GM12878 (cell line): Measurements from ENCODE around the gene PUS10. TPM values are rescaled to one million over a fixed set of nuclear protein-coding genes. Genes with fewer than 3 reads are reported as not detected.
A peak's percentile ranks its signal among the peaks of the same experiment; 100 is the strongest.

Source experiments
- ATAC-seq: fragments of 200-7000 bp; cut with Tn5 transposase; 3 replicates; pipeline ENCODE4 v1.9.1; 2020; ENCODE audit warnings: mild to moderate bottlenecking, moderate library complexity
- BruUV-seq: library from RNA; stranded (reverse); fragments of 400-500 nt; replicated peaks from 2 replicates; lab custom pipeline; 2021; lab: Mats Ljungman, UMichigan
- CTCF ChIA-PET: fragments of 300-600 bp; sonication (Branson Sonifier 250); formaldehyde crosslinking; extraction: SDS; loops from one replicate; lab custom pipeline; 2021; ENCODE audit warnings: inconsistent platforms; lab: Yijun Ruan, JAX
- POLR2A ChIA-PET: fragments of 350-600 bp; formaldehyde crosslinking; extraction: SDS; loops from one replicate; lab custom pipeline; 2021; ENCODE audit warnings: inconsistent platforms; lab: Charles Lee
- RAD21 ChIA-PET: fragments of 300-600 bp; sonication (Branson Sonifier 250); formaldehyde crosslinking; loops from one replicate; lab custom pipeline; 2023; ENCODE audit warnings: antibody characterized with exemption; ENCODE audit not compliant: unreplicated experiment; lab: Charles Lee
- SMC1A ChIA-PET: fragments of 300-600 bp; sonication (Branson Sonifier 250); formaldehyde crosslinking; loops from one replicate; lab custom pipeline; 2023; ENCODE audit not compliant: unreplicated experiment, uncharacterized antibody; lab: Charles Lee
- DNase-seq: peaks from one replicate; pipeline ENCODE4 v3.0.0-alpha.2; 2011; ENCODE audit warnings: low read depth, low spot score
- FAIRE-seq: peaks from 3 replicates; lab custom pipeline; 2011; peaks lifted over from hg19 to GRCh38; lab: Jason Lieb, UNC
- H2AFZ ChIP-seq: 2 replicates; pipeline ENCODE4 v1.6.0; 2011; ENCODE audit warnings: low read depth, low read length, control low read depth; ENCODE audit not compliant: control insufficient read depth
- H3K27ac ChIP-seq: 2 replicates; pipeline ENCODE4 v1.5.1; 2011; ENCODE audit warnings: control low read depth; ENCODE audit not compliant: control insufficient read depth, insufficient read depth
- H3K27me3 ChIP-seq, 2 experiments: replicated peaks in 1 of 2; 2 replicates each; pipeline versions ENCODE4 v1.6.0 to v1.6.1; 2011; ENCODE audit warnings: low read length in 1 of 2; ENCODE audit not compliant: control insufficient read depth in 2 of 2, insufficient read depth in 2 of 2
- H3K36me3 ChIP-seq, 2 experiments: 2 replicates each; pipeline ENCODE4 v1.5.1; 2011; ENCODE audit warnings: low read length in 1 of 2; ENCODE audit not compliant: control insufficient read depth in 2 of 2, insufficient read depth in 2 of 2
- H3K4me1 ChIP-seq: 2 replicates; pipeline ENCODE4 v1.6.1; 2011; ENCODE audit warnings: mild to moderate bottlenecking, low read length, moderate library complexity, mixed read lengths; ENCODE audit not compliant: control insufficient read depth, insufficient read depth
- H3K4me2 ChIP-seq: 2 replicates; pipeline ENCODE4 v1.6.0; 2011; ENCODE audit warnings: control low read depth; ENCODE audit not compliant: control insufficient read depth, insufficient read depth
- H3K4me3 ChIP-seq: fragments of 200-600 bp; sonication (generic); 2 replicates; pipeline ENCODE4 v1.5.1; 2016
- H3K79me2 ChIP-seq: 2 replicates; pipeline ENCODE4 v1.6.0; 2011; ENCODE audit warnings: low read length; ENCODE audit not compliant: control insufficient read depth, insufficient read depth
- H3K9ac ChIP-seq: 2 replicates; pipeline ENCODE4 v1.8.0; 2011; ENCODE audit warnings: low read length, control low read depth, mixed read lengths; ENCODE audit not compliant: control insufficient read depth, insufficient read depth
- H3K9me3 ChIP-seq: replicated peaks from 3 replicates; pipeline ENCODE4 v1.5.1; 2011; ENCODE audit warnings: mild to moderate bottlenecking, low read length; ENCODE audit not compliant: control insufficient read depth, insufficient read depth
- H4K20me1 ChIP-seq: 2 replicates; pipeline ENCODE4 v1.6.0; 2011; ENCODE audit not compliant: control insufficient read depth, insufficient read depth
- CHD1 ChIP-seq: IDR thresholded peaks from 2 replicates; pipeline ENCODE4 v1.6.1; 2012; ENCODE audit warnings: low read depth, low read length, improper control_type of control experiment
- ESRRA ChIP-seq: IDR thresholded peaks from 2 replicates; pipeline ENCODE4 v1.6.1; 2012; ENCODE audit warnings: mild to moderate bottlenecking, low read length, improper control_type of control experiment
- FOXK2 ChIP-seq: fragments of 450-650 bp; IDR thresholded peaks from 2 replicates; pipeline ENCODE4 v1.6.1; 2017; ENCODE audit warnings: mild to moderate bottlenecking, moderate library complexity
- KDM1A ChIP-seq: fragments of 200-600 bp; sonication (generic); IDR thresholded peaks from 2 replicates; pipeline ENCODE4 v1.6.1; 2016; ENCODE audit warnings: borderline replicate concordance
- MYB ChIP-seq: fragments of 150-350 bp; IDR thresholded peaks from 2 replicates; pipeline ENCODE4 v1.6.1; 2014; ENCODE audit warnings: mild to moderate bottlenecking, low read depth, low read length, borderline replicate concordance
- NFIC ChIP-seq: IDR thresholded peaks from 2 replicates; pipeline ENCODE4 v1.6.1; 2012; ENCODE audit warnings: low read depth, mild to moderate bottlenecking, inconsistent platforms, low read length, moderate library complexity
- NFYB ChIP-seq: IDR thresholded peaks from 2 replicates; pipeline ENCODE4 v1.6.1; 2011; ENCODE audit warnings: low read depth, mild to moderate bottlenecking, low read length, improper control_type of control experiment, moderate library complexity; ENCODE audit not compliant: insufficient read depth
- PML ChIP-seq: IDR thresholded peaks from 2 replicates; pipeline ENCODE4 v1.6.1; 2012; ENCODE audit warnings: low read length, inconsistent platforms
- TAF1 ChIP-seq: IDR thresholded peaks from 2 replicates; pipeline ENCODE4 v1.6.1; 2011; ENCODE audit warnings: mild to moderate bottlenecking, low read depth, low read length, borderline replicate concordance
- USF2 ChIP-seq: IDR thresholded peaks from 2 replicates; pipeline ENCODE4 v1.6.1; 2011; ENCODE audit warnings: low read depth, low read length, improper control_type of control experiment, borderline replicate concordance
- ZBTB40 ChIP-seq: fragments of 450-650 bp; IDR thresholded peaks from 2 replicates; pipeline ENCODE4 v1.6.1; 2016; ENCODE audit warnings: mild to moderate bottlenecking, moderate library complexity, borderline replicate concordance
- ZNF207 ChIP-seq: fragments of 450-650 bp; IDR thresholded peaks from 2 replicates; pipeline ENCODE4 v1.6.1; 2014; ENCODE audit warnings: antibody characterized with exemption, mild to moderate bottlenecking, borderline replicate concordance
- ZNF592 ChIP-seq: fragments of 450-650 bp; IDR thresholded peaks from 2 replicates; pipeline ENCODE4 v1.6.1; 2017; ENCODE audit warnings: mild to moderate bottlenecking, moderate library complexity
- WGBS: methylation state at CpG from one replicate; pipeline ENCODE4 v1.1.6; 2016; ENCODE audit warnings: low lambda C conversion rate; ENCODE audit not compliant: insufficient replicate concordance, insufficient coverage; ENCODE audit errors: missing lambda C conversion rate; 5-methylcytosine and 5-hydroxymethylcytosine counted together
- in situ Hi-C: fragments of 300-500 bp; cut with MboI; formaldehyde crosslinking; loops from 9 replicates; pipeline ENCODE4 v1.14.3; 2018; ENCODE audit warnings: mixed read lengths
- intact Hi-C: fragments of 100-400 bp; cut with micrococcal nuclease; formaldehyde crosslinking; loops from one replicate; pipeline ENCODE4 v1.14.2; 2022; ENCODE audit not compliant: unreplicated experiment
- polyA plus RNA-seq, 11 experiments: library from polyadenylated mRNA; depleted of rRNA in 4 of 11; unstranded in 6 of 11; stranded (reverse) in 5 of 11; fragments of >200 nt; fragmentation: Nextera tagmentation in 4 of 11; fragmentation: Illumina TruSeq in 1 of 11; extraction: Ambion mirVana in 4 of 11; extraction: Trizol in 1 of 11; gene quantifications; 1 replicate in 1 of 11; 2 replicates in 10 of 11; pipeline versions ENCODE4 v1.2.1 to v1.2.3, GENCODE V29; 2011 to 2016; ENCODE audit warnings: inconsistent platforms in 2 of 11, missing spikeins in 2 of 11, low read depth in 1 of 11
- total RNA-seq, 4 experiments: library from RNA; depleted of rRNA in 3 of 4; stranded (reverse); fragments of >200 nt in 3 of 4; fragmentation: Illumina TruSeq in 1 of 4; extraction: Trizol in 1 of 4; gene quantifications; 2 replicates each; pipeline versions ENCODE4 v1.2.1 to v1.2.3, GENCODE V29; 2013 to 2021

Gene PUS10
- total and polyA plus RNA-seq, 10 of the 15 experiments (the other 5 are each of a cell fraction or from before 2014, with no cell fraction given), result 9.1 to 17.0 (median 13.0) TPM

- TF ChIP-seq ZNF592 (no peak), KDM1A (no peak), TAF1 (no peak), FOXK2 (no peak), CHD1 (0 out of 2 replicates have a peak, but pooled peaks have one; percentile 61), ESRRA (no peak), NFIC (peak; percentile 56; the same call in 1 of the 2 replicates)
Observed at GRCh38 chr2:61016392-61017002, 1.6 kb downstream of the PUS10 start (continued).

GRCh38 chr2:61015976-61016375 is 2.1 kb downstream of the PUS10 start:
- in situ Hi-C loops, result no loop called here
- peaks cover 5% of the 10 kb centered on the region; the same call in 1 of the 2 replicates for H3K4me1 ChIP-seq
- POLR2A ChIA-PET, result interaction anchor here (0.5 kb wide), 1 partner anchor 592 kb away, joined by 9 read pairs; no protein-coding TSS in a partner anchor
- peaks cover 0 to 2% of the 10 kb centered on the region in 2 experiments; a peak in 2 of 4 replicates for H3K36me3 ChIP-seq
- peak overlapping the region; percentile 80 for H3K4me2 ChIP-seq
- RAD21 ChIA-PET, result no interaction called here
- CTCF ChIA-PET, result interaction anchor here (0.8 to 2.5 kb wide), 4 partner anchors 16 to 211 kb away, joined by 3 to 9 read pairs (median 4); no protein-coding TSS in a partner anchor
- intact Hi-C loops, result loop anchor here (5.0 kb wide), 1 partner anchor 51 kb away; the partner anchor contains the start of gene SANBR
- peak overlapping the region; percentile 97 for H3K4me3 ChIP-seq
- H2AFZ ChIP-seq, result no peak overlapping the region
- 0% methylated on average over 2 of the region's 2 CpGs for WGBS
- H3K9ac ChIP-seq, result peak overlapping the region; percentile 94
- peak overlapping the region; percentile 96; the same call in 1 of the 2 replicates for H3K27ac ChIP-seq
- H3K27me3 ChIP-seq, result no peaks in the 10 kb centered on the region
- H4K20me1 ChIP-seq, result no peaks in the 10 kb centered on the region
- FAIRE-seq (no peak), DNase-seq (no peak), ATAC-seq (no peak)
- H3K9me3 ChIP-seq, result peaks cover under 1% of the 10 kb centered on the region; the same call in 1 of the 3 replicates
- SMC1A ChIA-PET, result interaction anchor here (0.5 to 1.2 kb wide), 6 partner anchors 10 to 219 kb away, joined by 3 to 5 read pairs (median 3); no protein-coding TSS in a partner anchor
- H3K79me2 ChIP-seq, result peaks cover 50% of the 10 kb centered on the region
- no TSS peak for BruUV-seq
- no peak for TF ChIP-seq ZNF207
- no peak for TF ChIP-seq MYB
- no peak for TF ChIP-seq USF2
- no peak for TF ChIP-seq ZBTB40
- TF ChIP-seq NFYB, result no peak
- no peak for TF ChIP-seq PML
